ENCODE data around the gene EPB41L2. TPM values are rescaled to one million over a fixed set of nuclear protein-coding genes. Genes with fewer than 3 reads are reported as not detected.
A peak's percentile ranks its signal among the peaks of the same experiment; 100 is the strongest.

Gene EPB41L2
- total and polyA plus RNA-seq, 10 donors, result 19.3 to 210 (median 123) TPM

DNA sequence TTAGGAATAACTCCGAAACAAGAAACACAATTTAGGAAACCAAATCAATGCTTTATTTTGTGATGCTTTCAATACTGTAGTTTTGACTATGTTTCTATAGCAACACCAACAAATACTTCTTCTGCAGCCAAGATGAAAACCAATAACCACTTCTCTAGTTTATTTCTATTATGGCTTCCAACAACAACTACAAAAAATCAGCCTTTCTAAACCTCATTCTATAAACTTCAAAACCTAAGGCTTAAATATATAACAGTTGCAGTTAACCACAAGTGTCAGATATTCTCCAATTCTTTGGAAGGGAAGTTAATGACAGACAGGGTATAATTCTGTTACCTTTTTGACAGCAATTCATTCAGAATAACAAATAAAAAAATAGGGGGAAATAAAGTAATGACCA lies 80.9 kb downstream of the EPB41L2 start:
- WGBS, 5 donors, result 70 to 90% (median 75%) methylated on average over 1 of the region's 1 CpG
- H3K27ac ChIP-seq, result peak overlapping the region in 1 of 8 donors; percentile 6
- intact Hi-C loops (cut with DNase I; ENCODE audit: low total_unique reads), result no loop called here
- TF ChIP-seq POLR2AphosphoS5 (IDR thresholded peaks at IDR 0.05), result no peak
- no peak for TF ChIP-seq POLR2A (IDR thresholded peaks at IDR 0.05)
- TF ChIP-seq, protein P1, sequence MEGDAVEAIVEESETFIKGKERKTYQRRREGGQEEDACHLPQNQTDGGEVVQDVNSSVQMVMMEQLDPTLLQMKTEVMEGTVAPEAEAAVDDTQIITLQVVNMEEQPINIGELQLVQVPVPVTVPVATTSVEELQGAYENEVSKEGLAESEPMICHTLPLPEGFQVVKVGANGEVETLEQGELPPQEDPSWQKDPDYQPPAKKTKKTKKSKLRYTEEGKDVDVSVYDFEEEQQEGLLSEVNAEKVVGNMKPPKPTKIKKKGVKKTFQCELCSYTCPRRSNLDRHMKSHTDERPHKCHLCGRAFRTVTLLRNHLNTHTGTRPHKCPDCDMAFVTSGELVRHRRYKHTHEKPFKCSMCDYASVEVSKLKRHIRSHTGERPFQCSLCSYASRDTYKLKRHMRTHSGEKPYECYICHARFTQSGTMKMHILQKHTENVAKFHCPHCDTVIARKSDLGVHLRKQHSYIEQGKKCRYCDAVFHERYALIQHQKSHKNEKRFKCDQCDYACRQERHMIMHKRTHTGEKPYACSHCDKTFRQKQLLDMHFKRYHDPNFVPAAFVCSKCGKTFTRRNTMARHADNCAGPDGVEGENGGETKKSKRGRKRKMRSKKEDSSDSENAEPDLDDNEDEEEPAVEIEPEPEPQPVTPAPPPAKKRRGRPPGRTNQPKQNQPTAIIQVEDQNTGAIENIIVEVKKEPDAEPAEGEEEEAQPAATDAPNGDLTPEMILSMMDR (IDR thresholded peaks at IDR 0.05 in 8 of 11, conservative IDR thresholded peaks at IDR 0.05 in 3 of 11), result no peak
- H3K36me3 ChIP-seq, result peaks cover 0 to 4% (median 0%) of the 10 kb centered on the region in 6 donors
- peaks cover 8 to 47% (median 24%) of the 10 kb centered on the region in 6 donors for H3K4me1 ChIP-seq
- no peak for DNase-seq
- no peak overlapping the region for H3K4me3 ChIP-seq
- peaks cover 0 to 16% (median 9%) of the 10 kb centered on the region in 8 donors for H3K9me3 ChIP-seq
- no peaks in the 10 kb centered on the region for H3K27me3 ChIP-seq (replicated peaks in 1 of 7)

DNA sequence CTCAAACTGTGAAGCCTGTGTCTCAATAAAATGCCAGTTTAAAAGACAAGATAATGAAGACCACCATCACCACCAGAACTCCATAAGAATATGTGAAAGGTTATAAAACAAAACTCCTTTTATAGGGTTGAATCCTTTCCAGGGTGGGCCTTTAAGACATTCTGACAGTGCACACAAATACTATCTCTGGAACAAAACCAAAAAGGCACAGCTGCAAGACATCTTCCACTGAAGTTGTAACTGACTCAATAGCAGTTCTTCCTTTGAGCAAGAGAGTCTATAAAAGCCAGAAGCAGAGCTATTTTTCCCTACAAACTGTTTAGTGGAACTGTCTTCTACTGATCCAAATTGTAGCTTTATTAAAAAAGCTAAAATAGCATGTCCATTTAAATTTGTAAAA lies 81.6 kb downstream of the EPB41L2 start:
- H3K36me3 ChIP-seq, result peaks cover 0 to 4% (median 0%) of the 10 kb centered on the region in 6 donors
- no peak for DNase-seq
- peaks cover 0 to 16% (median 9%) of the 10 kb centered on the region in 8 donors for H3K9me3 ChIP-seq
- intact Hi-C loops (cut with DNase I; ENCODE audit: low total_unique reads), result no loop called here
- H3K27ac ChIP-seq, result peak overlapping the region in 4 of 8 donors; percentile 39 to 58 (median 53)
- peaks cover 8 to 47% (median 24%) of the 10 kb centered on the region in 6 donors for H3K4me1 ChIP-seq
- TF ChIP-seq POLR2A (IDR thresholded peaks at IDR 0.05), result no peak
- TF ChIP-seq POLR2AphosphoS5 (IDR thresholded peaks at IDR 0.05), result no peak
- TF ChIP-seq, protein P1 (IDR thresholded peaks at IDR 0.05 in 8 of 11, conservative IDR thresholded peaks at IDR 0.05 in 3 of 11), result no peak
- no peaks in the 10 kb centered on the region for H3K27me3 ChIP-seq (replicated peaks in 1 of 7)
- no peak overlapping the region for H3K4me3 ChIP-seq

DNA sequence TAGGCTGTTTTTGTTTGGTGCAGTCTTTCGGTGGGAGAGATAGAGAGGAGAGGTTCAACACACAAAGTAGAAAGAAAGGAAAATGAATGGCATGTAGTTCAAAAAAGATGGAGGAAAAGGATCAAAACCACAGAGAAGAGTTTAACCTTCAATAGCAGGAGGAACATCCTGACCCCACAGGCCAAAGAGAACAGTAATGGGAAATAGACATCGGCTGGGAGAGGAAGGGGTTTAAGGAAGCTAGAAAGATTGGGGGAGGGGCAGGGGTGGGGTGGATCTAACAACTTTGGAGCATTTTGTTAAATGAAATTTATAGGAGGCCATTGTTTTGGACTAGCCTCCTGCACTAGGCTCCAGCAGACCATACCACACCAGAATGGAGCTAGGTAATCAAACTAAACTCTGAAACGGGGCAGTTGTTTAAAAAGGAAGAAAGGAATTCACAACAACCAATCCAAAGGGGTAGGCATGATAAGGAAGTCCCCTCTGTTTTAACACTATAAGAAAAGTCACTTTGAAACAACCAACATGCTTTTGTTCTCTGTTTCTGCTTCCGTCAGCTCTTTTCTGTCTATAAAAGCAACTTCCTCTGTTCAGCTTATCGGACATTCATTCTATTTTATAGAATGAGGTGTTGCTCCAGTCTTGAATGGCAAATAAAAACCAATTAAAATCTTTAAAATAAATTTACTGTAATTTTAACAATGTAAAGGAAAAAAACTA lies 82.6 kb downstream of the EPB41L2 start:
- intact Hi-C loops (cut with DNase I; ENCODE audit: low total_unique reads), result no loop called here
- H3K27ac ChIP-seq, result peak overlapping the region in 6 of 8 donors; percentile 3 to 58 (median 46)
- no peaks in the 10 kb centered on the region for H3K27me3 ChIP-seq (replicated peaks in 1 of 7)
- H3K36me3 ChIP-seq, result peaks cover 0 to 4% (median 0%) of the 10 kb centered on the region in 6 donors
- TF ChIP-seq POLR2AphosphoS5 (IDR thresholded peaks at IDR 0.05) (no peak), POLR2A (IDR thresholded peaks at IDR 0.05) (no peak)
- TF ChIP-seq, protein P1 (IDR thresholded peaks at IDR 0.05 in 8 of 11, conservative IDR thresholded peaks at IDR 0.05 in 3 of 11), result no peak
- peaks cover 0 to 10% (median 8%) of the 10 kb centered on the region in 8 donors for H3K9me3 ChIP-seq
- no peak for DNase-seq
- WGBS, 5 donors, result 43 to 56% (median 44%) methylated on average over 5 of the region's 5 CpGs
- no peak overlapping the region for H3K4me3 ChIP-seq
- H3K4me1 ChIP-seq, result peaks cover 8 to 47% (median 24%) of the 10 kb centered on the region in 6 donors

DNA sequence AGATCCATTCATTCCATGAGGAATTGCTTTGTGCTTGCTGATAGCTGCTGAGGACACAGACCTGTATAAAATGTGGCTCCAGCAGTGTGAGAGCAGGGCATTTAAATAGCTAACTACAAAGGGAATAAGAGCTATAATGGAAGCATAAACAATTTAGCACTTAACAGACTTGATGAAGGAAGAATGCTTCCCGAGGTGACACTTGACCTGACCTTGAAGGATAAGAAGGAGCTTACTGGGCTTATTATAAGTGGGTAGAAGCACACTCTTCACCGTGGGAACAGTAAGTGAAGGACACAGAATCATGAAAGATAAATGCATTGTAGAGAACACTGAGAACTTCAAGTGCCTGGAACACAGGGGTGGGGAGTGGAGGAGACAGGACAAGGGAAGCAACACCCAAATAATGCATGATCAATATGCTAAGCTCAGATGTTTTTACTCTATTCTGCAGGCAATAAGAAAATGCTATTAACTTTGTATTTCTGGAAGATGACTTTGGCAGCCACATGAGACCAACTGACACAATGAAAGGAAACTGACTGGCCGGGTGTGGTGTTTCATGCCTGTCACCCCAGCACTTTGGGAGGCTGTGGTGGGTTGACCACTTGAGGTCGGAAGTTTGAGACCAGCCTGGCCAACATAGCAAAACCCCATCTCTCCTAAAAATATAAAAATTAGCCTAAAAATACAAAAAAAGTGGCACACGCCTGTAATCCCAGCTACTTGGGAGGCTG lies 84.2 kb downstream of the EPB41L2 start:
- no peaks in the 10 kb centered on the region for H3K9me3 ChIP-seq
- peaks cover 8 to 47% (median 24%) of the 10 kb centered on the region in 6 donors for H3K4me1 ChIP-seq
- no peaks in the 10 kb centered on the region for H3K36me3 ChIP-seq
- no peak for TF ChIP-seq POLR2AphosphoS5 (IDR thresholded peaks at IDR 0.05)
- TF ChIP-seq, protein P1 (IDR thresholded peaks at IDR 0.05 in 8 of 11, conservative IDR thresholded peaks at IDR 0.05 in 3 of 11), result no peak
- no peak for TF ChIP-seq POLR2A (IDR thresholded peaks at IDR 0.05)
- DNase-seq, result no peak
- no peaks in the 10 kb centered on the region for H3K27me3 ChIP-seq (replicated peaks in 1 of 7)
- 67 to 85% (median 75%) methylated on average over 5 of the region's 5 CpGs for WGBS, 5 donors
- H3K4me3 ChIP-seq, result no peak overlapping the region
- intact Hi-C loops (cut with DNase I; ENCODE audit: low total_unique reads), result no loop called here
- H3K27ac ChIP-seq, result peak overlapping the region in 1 of 8 donors; percentile 2

Data from spleen (tissue), 11 donors.